H1 (cell line): ENCODE measurements around the gene SGCD. TPM values are rescaled to one million over a fixed set of nuclear protein-coding genes. Genes with fewer than 3 reads are reported as not detected.

ENCODE experiments used
- ATF3 ChIP-seq: IDR thresholded peaks from 2 replicates; pipeline ENCODE4 v1.6.1; 2011; ENCODE audit warnings: low read depth, mild to moderate bottlenecking, low read length; ENCODE audit not compliant: insufficient read depth
- BCL11A ChIP-seq, 2 experiments: IDR thresholded peaks; one replicate each; pipeline ENCODE4 v1.6.1; 2011; ENCODE audit warnings: low read depth in 2 of 2, low read length in 2 of 2, mild to moderate bottlenecking in 2 of 2
- CBX8 ChIP-seq: fragments of 300-800, 300-1000 bp; sonication (generic); IDR thresholded peaks from 2 replicates; pipeline ENCODE4 v1.7.1; 2016; ENCODE audit warnings: low read depth, low read length, borderline replicate concordance
- CHD1 ChIP-seq: IDR thresholded peaks from 2 replicates; pipeline ENCODE4 v1.6.1; 2012; ENCODE audit warnings: low read depth, low read length, improper control_type of control experiment
- CHD7 ChIP-seq: fragments of 300-600 bp; sonication (generic); IDR thresholded peaks from 2 replicates; pipeline ENCODE4 v1.7.1; 2012; ENCODE audit warnings: low read length, moderate library complexity, mild to moderate bottlenecking, inconsistent platforms; ENCODE audit not compliant: insufficient replicate concordance
- NANOG ChIP-seq: IDR thresholded peaks from 2 replicates; pipeline ENCODE4 v1.6.1; 2011; ENCODE audit warnings: low read length, low read depth, mild to moderate bottlenecking, inconsistent platforms; ENCODE audit not compliant: insufficient read depth, poor library complexity, severe bottlenecking
- SIRT6 ChIP-seq: IDR thresholded peaks from one replicate; pipeline ENCODE4 v1.7.1; 2012; ENCODE audit warnings: low read length, inconsistent platforms
- SP4 ChIP-seq: IDR thresholded peaks from 2 replicates; pipeline ENCODE4 v1.6.1; 2012; ENCODE audit warnings: low read length, inconsistent platforms
- YY1 ChIP-seq: IDR thresholded peaks from 2 replicates; pipeline ENCODE4 v1.6.1; 2011; ENCODE audit warnings: low read depth, mild to moderate bottlenecking, low read length
- polyA plus RNA-seq, 7 experiments: library from polyadenylated mRNA; depleted of rRNA in 3 of 7; stranded (reverse) in 5 of 7; unstranded in 2 of 7; fragments of >200 nt in 5 of 7; fragments of 200-250 nt in 2 of 7; gene quantifications; 1 replicate in 5 of 7; 2 replicates in 1 of 7; 4 replicates in 1 of 7; pipeline versions ENCODE4 v1.2.1 to v1.2.3, GENCODE V29; 2011 to 2013; ENCODE audit warnings: missing spikeins in 2 of 7, mixed read lengths in 2 of 7
- total RNA-seq: library from RNA; stranded (reverse); fragmentation: NEBNext Ultra II Directional; extraction: Animal tissue kit (Norgen Biotek cat#: 25700); gene quantifications from 2 replicates; pipeline ENCODE4 v1.2.1, GENCODE V29; 2021

SGCD gene
- total and polyA plus RNA-seq, 2 of the 8 experiments (the other 6 are each of a cell fraction or from before 2014, with no cell fraction given): 0.04 to 0.08 TPM

- TF ChIP-seq CHD7 (no peak), NANOG (no peak), CBX8 (no peak), CHD1 (no peak), SP4 (no peak), YY1 (no peak), ATF3 (no peak), SIRT6 (no peak), BCL11A (IDR thresholded peaks at IDR 0.05; ENCODE audit: low read depth in 2 of 2, low read length in 2 of 2) (no peak)
These were observed 34.6 kb downstream of the SGCD start (continued) for GRCh38 chr5:156361436-156362109.
